HG03442 (cell line): ENCODE measurements around the gene RINL.
"Not testable (repeated sequence)": the region's sequence is repeated elsewhere in the genome, so short reads cannot be mapped to it uniquely, and the experiment has no call there.

ENCODE experiments used
- ATAC-seq: cut with Tn5 transposase; IDR thresholded peaks from one replicate; pipeline ENCODE4 v1.9.1; 2021; ENCODE audit warnings: mild to moderate bottlenecking, moderate library complexity; ENCODE audit not compliant: unreplicated experiment

RINL gene

DNA sequence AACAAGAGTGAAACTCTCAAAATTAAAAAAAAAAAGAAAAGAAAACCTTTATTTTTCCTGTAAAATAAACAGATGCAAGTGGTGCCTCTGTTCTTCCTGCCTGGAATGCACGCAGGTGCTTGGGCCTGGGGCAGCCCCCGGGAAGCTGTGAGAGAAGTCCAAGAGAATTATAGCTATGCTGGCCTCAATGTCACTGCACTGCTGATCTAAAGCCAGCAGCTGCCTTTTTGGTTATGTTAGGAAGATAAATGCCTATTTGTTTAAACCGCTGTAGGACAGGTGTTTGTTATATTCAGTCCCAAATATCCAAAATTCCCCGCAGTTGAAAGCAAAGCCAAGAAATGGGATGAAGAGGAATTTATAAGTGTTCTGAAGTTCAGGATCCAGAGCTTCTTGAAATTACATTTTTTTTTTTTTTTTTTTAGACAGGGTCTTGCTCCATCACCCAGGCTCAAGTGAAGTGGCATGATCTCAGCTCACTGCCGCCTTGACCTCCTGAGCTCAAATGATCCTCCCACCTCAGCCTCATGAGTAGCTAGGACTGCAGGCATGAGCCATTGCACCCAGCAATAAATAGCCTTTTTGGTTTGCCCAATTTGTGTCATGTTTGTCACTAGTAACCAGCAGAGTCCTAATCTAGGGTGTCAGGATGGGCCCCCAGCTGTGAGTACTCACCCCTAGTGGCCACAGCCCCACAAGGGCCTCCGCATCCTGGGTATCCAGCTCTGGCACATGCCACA lies 2.2 kb downstream of the RINL start:
- no peak for ATAC-seq

DNA sequence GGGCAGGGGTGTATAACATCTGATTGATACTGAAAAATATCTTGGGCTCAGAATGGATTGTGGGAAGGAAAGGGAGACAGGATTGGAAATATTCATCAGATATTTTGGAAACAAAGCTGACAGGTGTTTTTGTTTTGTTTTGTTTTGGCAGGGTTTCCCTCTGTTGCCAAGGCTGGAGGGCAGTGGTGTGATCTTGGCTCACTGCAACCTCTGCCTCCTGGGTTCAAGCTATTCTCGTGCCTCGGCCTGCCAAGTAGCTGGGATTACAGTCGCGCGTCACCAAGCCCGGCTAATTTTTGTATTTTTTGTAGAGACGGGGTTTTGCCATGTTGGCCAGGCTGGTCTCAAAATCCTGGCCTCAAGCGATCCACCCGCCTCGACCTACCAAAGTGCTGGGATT lies 4.7 kb downstream of the RINL start:
- not testable (repeated sequence) for ATAC-seq

GRCh38 chr19:38870612-38871011 lies 7.5 kb downstream of the RINL start:
- ATAC-seq, result no peak

- peak; percentile 56 for ATAC-seq
These were observed 8.1 kb downstream of the RINL start for GRCh38 chr19:38869836-38870607.

GRCh38 chr19:38869160-38869835 lies 8.8 kb downstream of the RINL start:
- peak; percentile 16 for ATAC-seq

GRCh38 chr19:38868551-38868950 lies 9.5 kb downstream of the RINL start:
- no peak for ATAC-seq

GRCh38 chr19:38867171-38867780 lies 10.8 kb downstream of the RINL start:
- no peak for ATAC-seq

- ATAC-seq, result no peak
These were observed 15.6 kb downstream of the RINL start for GRCh38 chr19:38862321-38863059.

DNA sequence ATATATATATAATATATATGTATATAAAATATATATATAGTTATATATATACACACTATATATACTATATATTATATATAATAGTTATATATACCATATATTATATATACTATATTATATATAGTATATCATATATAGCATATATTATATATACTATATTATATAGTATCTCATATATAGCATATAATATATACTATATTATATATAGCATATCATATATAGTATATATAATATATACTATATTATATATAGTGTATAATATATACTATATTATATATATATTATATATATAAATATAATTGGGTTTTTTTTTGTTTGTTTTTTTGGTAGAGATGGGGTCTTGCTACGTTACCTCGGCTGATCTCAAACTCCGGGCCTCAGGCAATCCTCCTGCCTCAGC lies 16.7 kb downstream of the RINL start:
- no peak for ATAC-seq

- ATAC-seq, result not testable (repeated sequence)
These were observed 18.4 kb downstream of the RINL start for GRCh38 chr19:38859631-38860204.

DNA sequence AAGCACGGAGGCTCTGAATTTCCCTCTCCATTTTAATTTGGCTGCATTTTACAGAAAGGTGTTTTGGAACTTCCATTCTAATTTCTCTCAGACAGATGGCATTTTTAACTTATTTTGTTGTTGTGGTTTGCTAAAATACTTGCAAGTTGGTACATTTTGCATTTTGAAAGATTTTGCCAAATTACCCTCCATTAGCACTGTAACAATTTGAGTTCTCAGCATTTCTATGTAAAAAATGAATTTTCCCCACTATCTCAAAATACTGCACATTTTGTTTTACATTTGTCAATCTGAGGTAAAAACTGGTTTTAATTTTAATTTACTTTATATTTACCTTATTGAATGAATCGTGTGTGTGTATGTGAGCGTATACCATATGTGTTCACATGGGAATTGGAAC lies 21.3 kb downstream of the RINL start:
- no peak for ATAC-seq

GRCh38 chr19:38855751-38856150 lies 22.3 kb downstream of the RINL start:
- ATAC-seq, result not testable (repeated sequence)

- ATAC-seq, result not testable (repeated sequence)
These were observed 23.1 kb downstream of the RINL start for GRCh38 chr19:38854961-38855360.

DNA sequence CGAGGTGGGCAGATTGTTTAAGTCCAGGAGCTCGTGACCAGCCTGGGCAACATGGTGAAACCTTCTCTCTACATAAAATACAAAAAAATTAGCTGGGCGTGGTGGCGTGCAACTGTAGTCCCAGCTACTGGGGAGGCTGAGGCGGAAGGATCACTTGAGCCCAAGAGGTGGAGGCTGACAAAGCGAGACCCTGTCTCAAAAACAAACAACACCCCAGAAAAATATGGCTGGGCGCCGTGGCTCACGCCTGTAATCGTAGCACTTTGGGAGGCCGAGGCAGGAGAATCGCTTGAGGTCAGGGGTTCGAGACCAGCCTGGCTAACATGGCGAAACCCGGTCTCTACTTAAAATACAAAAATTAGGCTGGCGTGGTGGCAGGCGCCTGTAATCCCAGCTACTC lies 24.9 kb downstream of the RINL start:
- ATAC-seq, result no peak

GRCh38 chr19:38852231-38853044 lies 25.6 kb downstream of the RINL start:
- no peak for ATAC-seq

DNA sequence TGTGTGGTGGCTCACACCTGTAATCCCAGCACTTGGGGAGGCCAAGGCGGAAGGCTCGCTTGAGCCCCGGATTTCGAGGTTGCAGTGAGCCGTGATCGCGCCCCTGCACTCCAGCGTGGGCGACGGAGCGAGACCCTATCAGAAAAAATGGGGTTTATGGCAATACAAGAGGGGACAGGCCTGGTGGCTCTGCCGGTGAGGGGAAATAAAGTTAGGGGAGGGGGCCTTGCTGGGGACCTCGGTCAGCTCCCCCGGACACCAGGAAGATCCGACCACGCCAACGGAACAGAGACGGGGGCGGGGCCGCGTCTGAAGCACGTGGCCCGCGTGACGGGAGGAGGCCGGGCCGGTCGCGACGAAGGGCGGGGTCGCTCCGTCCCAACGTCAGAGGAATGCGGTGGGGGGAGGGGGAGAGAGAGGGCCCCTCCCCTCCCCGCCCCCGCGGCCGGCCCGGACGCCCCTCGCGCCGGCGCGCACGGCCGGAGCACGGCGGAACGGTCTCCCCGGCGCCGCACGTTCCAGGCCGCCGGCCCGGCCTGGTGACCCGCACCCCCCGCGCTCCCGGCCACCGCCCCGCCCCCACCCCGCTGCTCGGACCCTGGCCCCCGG lies 26.3 kb downstream of the RINL start:
- no peak for ATAC-seq

DNA sequence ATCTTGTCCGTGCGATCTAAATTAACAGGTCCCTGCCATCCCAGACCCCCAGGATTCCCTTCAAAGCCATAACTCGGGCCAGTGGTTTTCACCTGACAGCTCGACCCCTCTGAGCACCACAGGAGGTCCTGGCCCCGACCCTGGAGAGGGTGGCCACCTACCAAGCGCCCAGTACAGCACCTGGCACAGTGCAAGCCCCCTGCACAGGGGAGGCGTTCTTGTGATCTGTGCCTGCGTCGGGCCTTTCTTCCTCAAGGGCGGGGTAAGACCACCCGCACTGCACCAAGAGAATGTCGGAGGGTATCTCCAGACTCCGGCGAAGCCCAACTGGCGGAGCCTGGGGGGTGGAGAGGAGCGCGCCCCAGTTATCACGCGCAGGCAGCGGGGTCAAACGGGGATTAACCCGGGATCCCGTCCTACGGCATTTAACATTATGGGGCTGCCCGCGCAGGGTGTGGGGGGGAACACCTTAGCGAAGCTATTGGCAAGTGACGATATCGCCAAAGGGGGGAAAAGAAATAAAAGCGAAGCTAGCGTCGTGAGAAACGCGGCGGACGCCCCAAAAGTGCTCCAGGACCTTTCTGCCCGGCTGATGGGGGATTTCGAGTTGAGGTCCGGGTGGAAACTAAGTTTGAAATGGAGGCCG lies 27.0 kb downstream of the RINL start:
- ATAC-seq, result no peak

- peak; percentile 68 for ATAC-seq
These were observed 27.6 kb downstream of the RINL start for GRCh38 chr19:38850436-38850975.
